ENCODE measurements around the gene FAM120B.

Gene FAM120B

GRCh38 chr6:170371588-170371987 lies 65.0 kb downstream of the FAM120B start:
- Histone ChIP-seq H3K27me3 (ENCODE audit: insufficient read depth, low read length, poor library complexity) (no peaks in the 10 kb centered on the region), H2AFZ (ENCODE audit: low read depth, low read length) (no peak overlapping the region), H3K36me3 (ENCODE audit: insufficient read depth, low read length) (peaks cover 31% of the 10 kb centered on the region), H3K9me3 (ENCODE audit: insufficient read depth, low read length, severe bottlenecking) (no peaks in the 10 kb centered on the region), H3K9ac (ENCODE audit: low read depth, low read length) (no peak overlapping the region), H3K4me2 (ENCODE audit: insufficient read depth, low read length) (no peak overlapping the region), H3K4me3 (ENCODE audit: low read depth in 1 of 2, low read length in 2 of 2) (no peak overlapping the region), H4K20me1 (ENCODE audit: insufficient read depth, low read length) (no peaks in the 10 kb centered on the region), H3K4me1 (ENCODE audit: insufficient read depth, low read length) (no peaks in the 10 kb centered on the region), H3K27ac (ENCODE audit: low read length) (no peak overlapping the region), H3K79me2 (ENCODE audit: insufficient read depth, low read length) (no peaks in the 10 kb centered on the region)
- ATAC-seq (ENCODE audit: insufficient read depth, low read depth) (no peak; the same call in 2 of the 3 replicates), DNase-seq (peak; percentile 17)
- TF ChIP-seq EZH2 (IDR thresholded peaks at IDR 0.05; ENCODE audit: borderline replicate concordance, low read depth, low read length, severe bottlenecking) (no peak), CTCF (IDR thresholded peaks at IDR 0.05; ENCODE audit: borderline replicate concordance, extremely low read depth, low read length, poor library complexity, severe bottlenecking) (no peak)

- DNase-seq: no peak
- ATAC-seq (ENCODE audit: insufficient read depth, low read depth): no peak
- H3K36me3 ChIP-seq (ENCODE audit: insufficient read depth, low read length): peaks cover 26% of the 10 kb centered on the region; the same call in 1 of the 2 replicates
- TF ChIP-seq EZH2 (IDR thresholded peaks at IDR 0.05; ENCODE audit: borderline replicate concordance, low read depth, low read length, severe bottlenecking) (no peak), CTCF (IDR thresholded peaks at IDR 0.05; ENCODE audit: borderline replicate concordance, extremely low read depth, low read length, poor library complexity, severe bottlenecking) (no peak)
- no peak overlapping the region for H3K4me2 ChIP-seq (ENCODE audit: insufficient read depth, low read length)
- H3K4me3 ChIP-seq (ENCODE audit: low read depth in 1 of 2, low read length in 2 of 2): no peak overlapping the region
- H3K9ac ChIP-seq (ENCODE audit: low read depth, low read length): no peak overlapping the region
- H3K27ac ChIP-seq (ENCODE audit: low read length): no peak overlapping the region
- H2AFZ ChIP-seq (ENCODE audit: low read depth, low read length): no peak overlapping the region
- no peaks in the 10 kb centered on the region for H3K79me2 ChIP-seq (ENCODE audit: insufficient read depth, low read length)
- H4K20me1 ChIP-seq (ENCODE audit: insufficient read depth, low read length): no peaks in the 10 kb centered on the region
- no peaks in the 10 kb centered on the region for H3K9me3 ChIP-seq (ENCODE audit: insufficient read depth, low read length, severe bottlenecking)
- H3K27me3 ChIP-seq (ENCODE audit: insufficient read depth, low read length, poor library complexity): no peaks in the 10 kb centered on the region
- H3K4me1 ChIP-seq (ENCODE audit: insufficient read depth, low read length): no peaks in the 10 kb centered on the region
Observed at GRCh38 chr6:170372380-170373325, 66.1 kb downstream of the FAM120B start.

GRCh38 chr6:170374571-170375444 lies 68.2 kb downstream of the FAM120B start:
- H3K4me2 ChIP-seq (ENCODE audit: insufficient read depth, low read length): no peak overlapping the region
- no peak overlapping the region for H2AFZ ChIP-seq (ENCODE audit: low read depth, low read length)
- no peak overlapping the region for H3K9ac ChIP-seq (ENCODE audit: low read depth, low read length)
- no peaks in the 10 kb centered on the region for H4K20me1 ChIP-seq (ENCODE audit: insufficient read depth, low read length)
- H3K4me1 ChIP-seq (ENCODE audit: insufficient read depth, low read length): no peaks in the 10 kb centered on the region
- ATAC-seq (ENCODE audit: insufficient read depth, low read depth) (no peak), DNase-seq (no peak)
- no peaks in the 10 kb centered on the region for H3K27me3 ChIP-seq (ENCODE audit: insufficient read depth, low read length, poor library complexity)
- H3K27ac ChIP-seq (ENCODE audit: low read length): no peak overlapping the region
- H3K36me3 ChIP-seq (ENCODE audit: insufficient read depth, low read length): peaks cover 16% of the 10 kb centered on the region; the same call in 1 of the 2 replicates
- H3K9me3 ChIP-seq (ENCODE audit: insufficient read depth, low read length, severe bottlenecking): no peaks in the 10 kb centered on the region
- H3K79me2 ChIP-seq (ENCODE audit: insufficient read depth, low read length): no peaks in the 10 kb centered on the region
- H3K4me3 ChIP-seq (ENCODE audit: low read depth in 1 of 2, low read length in 2 of 2): no peak overlapping the region
- TF ChIP-seq EZH2 (IDR thresholded peaks at IDR 0.05; ENCODE audit: borderline replicate concordance, low read depth, low read length, severe bottlenecking) (no peak), CTCF (IDR thresholded peaks at IDR 0.05; ENCODE audit: borderline replicate concordance, extremely low read depth, low read length, poor library complexity, severe bottlenecking) (no peak)
